HepG2 (cell line): ENCODE measurements around the gene SGF29.

Experiments
- CTCF ChIP-seq: sonication (generic); formaldehyde crosslinking; IDR thresholded peaks from 2 replicates; pipeline ENCODE4 v1.5.0; 2020; ENCODE audit warnings: mild to moderate bottlenecking, missing genetic modification reagents, moderate library complexity
- FOXJ3 ChIP-seq: sonication (generic); formaldehyde crosslinking; IDR thresholded peaks from 2 replicates; pipeline ENCODE4 v1.4.0; 2020; ENCODE audit warnings: missing genetic modification reagents, mild to moderate bottlenecking, borderline replicate concordance
- IKZF1 ChIP-seq: fragments of 450-650 bp; IDR thresholded peaks from 2 replicates; pipeline ENCODE4 v1.7.1; 2016
- RNF2 ChIP-seq: fragments of 450-650 bp; conservative IDR thresholded peaks from 2 replicates; pipeline ENCODE4 v1.6.1; 2016; ENCODE audit warnings: low read depth
- SUZ12 ChIP-seq: fragments of 150-350 bp; IDR thresholded peaks from 2 replicates; pipeline ENCODE4 v1.6.1; 2014; ENCODE audit warnings: low read depth, low read length
- XRCC5 ChIP-seq: fragments of 200-400 bp; formaldehyde crosslinking; optimal IDR thresholded peaks from 2 replicates; pipeline ENCODE3; 2017; ENCODE audit warnings: mild to moderate bottlenecking, low read length
- ZNF281 ChIP-seq: sonication (generic); formaldehyde crosslinking; IDR thresholded peaks from 2 replicates; pipeline ENCODE4 v1.4.0; 2020; ENCODE audit warnings: missing genetic modification reagents, borderline replicate concordance
- TF ChIP-seq, protein P1 (sequence below), 2 experiments: IDR thresholded peaks; 2 replicates each; pipeline ENCODE4 v1.6.1; 2011 to 2012; ENCODE audit warnings: low read length in 2 of 2, borderline replicate concordance in 1 of 2, low read depth in 1 of 2, mild to moderate bottlenecking in 1 of 2, moderate library complexity in 1 of 2

GRCh38 chr16:28531777-28532744 is 21.7 kb upstream of the SGF29 start:
- TF ChIP-seq CTCF (CRISPR knock-in tag), result no peak
- TF ChIP-seq ZNF281 (CRISPR knock-in tag), result no peak
- TF ChIP-seq RNF2, result no peak
- TF ChIP-seq FOXJ3 (CRISPR knock-in tag), result no peak
- peak; percentile 85 for TF ChIP-seq XRCC5
- TF ChIP-seq SUZ12, result no peak
- no peak for TF ChIP-seq IKZF1
- TF ChIP-seq, protein P1, sequence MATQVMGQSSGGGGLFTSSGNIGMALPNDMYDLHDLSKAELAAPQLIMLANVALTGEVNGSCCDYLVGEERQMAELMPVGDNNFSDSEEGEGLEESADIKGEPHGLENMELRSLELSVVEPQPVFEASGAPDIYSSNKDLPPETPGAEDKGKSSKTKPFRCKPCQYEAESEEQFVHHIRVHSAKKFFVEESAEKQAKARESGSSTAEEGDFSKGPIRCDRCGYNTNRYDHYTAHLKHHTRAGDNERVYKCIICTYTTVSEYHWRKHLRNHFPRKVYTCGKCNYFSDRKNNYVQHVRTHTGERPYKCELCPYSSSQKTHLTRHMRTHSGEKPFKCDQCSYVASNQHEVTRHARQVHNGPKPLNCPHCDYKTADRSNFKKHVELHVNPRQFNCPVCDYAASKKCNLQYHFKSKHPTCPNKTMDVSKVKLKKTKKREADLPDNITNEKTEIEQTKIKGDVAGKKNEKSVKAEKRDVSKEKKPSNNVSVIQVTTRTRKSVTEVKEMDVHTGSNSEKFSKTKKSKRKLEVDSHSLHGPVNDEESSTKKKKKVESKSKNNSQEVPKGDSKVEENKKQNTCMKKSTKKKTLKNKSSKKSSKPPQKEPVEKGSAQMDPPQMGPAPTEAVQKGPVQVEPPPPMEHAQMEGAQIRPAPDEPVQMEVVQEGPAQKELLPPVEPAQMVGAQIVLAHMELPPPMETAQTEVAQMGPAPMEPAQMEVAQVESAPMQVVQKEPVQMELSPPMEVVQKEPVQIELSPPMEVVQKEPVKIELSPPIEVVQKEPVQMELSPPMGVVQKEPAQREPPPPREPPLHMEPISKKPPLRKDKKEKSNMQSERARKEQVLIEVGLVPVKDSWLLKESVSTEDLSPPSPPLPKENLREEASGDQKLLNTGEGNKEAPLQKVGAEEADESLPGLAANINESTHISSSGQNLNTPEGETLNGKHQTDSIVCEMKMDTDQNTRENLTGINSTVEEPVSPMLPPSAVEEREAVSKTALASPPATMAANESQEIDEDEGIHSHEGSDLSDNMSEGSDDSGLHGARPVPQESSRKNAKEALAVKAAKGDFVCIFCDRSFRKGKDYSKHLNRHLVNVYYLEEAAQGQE (IDR thresholded peaks at IDR 0.05; ENCODE audit: borderline replicate concordance in 1 of 2, low read depth in 1 of 2, low read length in 2 of 2), result no peak
